Measurements from ENCODE around the gene ORAI1.
A peak's percentile ranks its signal among the peaks of the same experiment; 100 is the strongest.
"Not testable (repeated sequence)": the region's sequence is repeated elsewhere in the genome, so short reads cannot be mapped to it uniquely, and the experiment has no call there.

Gene ORAI1

GRCh38 chr12:121582583-121583333 is 43.6 kb upstream of the ORAI1 start:
- H3K27ac ChIP-seq (ENCODE audit: low read length), result peak overlapping the region; percentile 62
- peaks cover 38% of the 10 kb centered on the region for H3K4me1 ChIP-seq (ENCODE audit: control insufficient read depth, insufficient read depth, low read length)
- no peaks in the 10 kb centered on the region for H3K27me3 ChIP-seq (ENCODE audit: control insufficient read depth in 1 of 2, insufficient read depth in 2 of 2, low read length in 2 of 2)
- H3K9ac ChIP-seq (ENCODE audit: low read length in 2 of 2), result peak overlapping the region; percentile 5 to 66
- peak overlapping the region in 1 of 2 donors; percentile 75 for H3K4me3 ChIP-seq (ENCODE audit: low read length in 2 of 2)
- no peaks in the 10 kb centered on the region for H3K36me3 ChIP-seq (ENCODE audit: control insufficient read depth in 2 of 2, insufficient read depth in 2 of 2, low read length in 2 of 2)
- H3K9me3 ChIP-seq (ENCODE audit: control insufficient read depth in 2 of 2, low read length in 2 of 2), result no peaks in the 10 kb centered on the region

GRCh38 chr12:121583334-121583661 is 43.0 kb upstream of the ORAI1 start:
- Histone ChIP-seq H3K27ac (ENCODE audit: low read length) (peak overlapping the region; percentile 62), H3K4me1 (ENCODE audit: control insufficient read depth, insufficient read depth, low read length) (peaks cover 32% of the 10 kb centered on the region)
- H3K9me3 ChIP-seq (ENCODE audit: control insufficient read depth in 2 of 2, low read length in 2 of 2); H3K4me3 ChIP-seq (ENCODE audit: low read length in 2 of 2); H3K9ac ChIP-seq (ENCODE audit: low read length in 2 of 2); H3K36me3 ChIP-seq (ENCODE audit: control insufficient read depth in 2 of 2, insufficient read depth in 2 of 2, low read length in 2 of 2); H3K27me3 ChIP-seq (ENCODE audit: control insufficient read depth in 1 of 2, insufficient read depth in 2 of 2, low read length in 2 of 2): not testable (repeated sequence)

GRCh38 chr12:121584885-121585284 is 41.4 kb upstream of the ORAI1 start:
- not testable (repeated sequence) for H3K27ac ChIP-seq (ENCODE audit: low read length); H3K4me3 ChIP-seq (ENCODE audit: low read length in 2 of 2); H3K9me3 ChIP-seq (ENCODE audit: control insufficient read depth in 2 of 2, low read length in 2 of 2); H3K9ac ChIP-seq (ENCODE audit: low read length in 2 of 2); H3K36me3 ChIP-seq (ENCODE audit: control insufficient read depth in 2 of 2, insufficient read depth in 2 of 2, low read length in 2 of 2); H3K27me3 ChIP-seq (ENCODE audit: control insufficient read depth in 1 of 2, insufficient read depth in 2 of 2, low read length in 2 of 2)
- peaks cover 27% of the 10 kb centered on the region for H3K4me1 ChIP-seq (ENCODE audit: control insufficient read depth, insufficient read depth, low read length)

GRCh38 chr12:121590476-121591143 is 35.7 kb upstream of the ORAI1 start:
- Histone ChIP-seq H3K9ac (ENCODE audit: low read length in 2 of 2) (peak overlapping the region; percentile 64 to 90), H3K9me3 (ENCODE audit: control insufficient read depth in 2 of 2, low read length in 2 of 2) (no peaks in the 10 kb centered on the region), H3K27ac (ENCODE audit: low read length) (peak overlapping the region; percentile 88), H3K27me3 (ENCODE audit: control insufficient read depth in 1 of 2, insufficient read depth in 2 of 2, low read length in 2 of 2) (no peaks in the 10 kb centered on the region), H3K4me3 (ENCODE audit: low read length in 2 of 2) (peak overlapping the region; percentile 54 to 69), H3K36me3 (ENCODE audit: control insufficient read depth in 2 of 2, insufficient read depth in 2 of 2, low read length in 2 of 2) (no peaks in the 10 kb centered on the region), H3K4me1 (ENCODE audit: control insufficient read depth, insufficient read depth, low read length) (peaks cover 10% of the 10 kb centered on the region)

- peaks cover 10% of the 10 kb centered on the region for H3K4me1 ChIP-seq (ENCODE audit: control insufficient read depth, insufficient read depth, low read length)
- H3K27me3 ChIP-seq (ENCODE audit: control insufficient read depth in 1 of 2, insufficient read depth in 2 of 2, low read length in 2 of 2), result no peaks in the 10 kb centered on the region
- no peaks in the 10 kb centered on the region for H3K9me3 ChIP-seq (ENCODE audit: control insufficient read depth in 2 of 2, low read length in 2 of 2)
- no peak overlapping the region for H3K4me3 ChIP-seq (ENCODE audit: low read length in 2 of 2)
- H3K9ac ChIP-seq (ENCODE audit: low read length in 2 of 2), result no peak overlapping the region
- no peaks in the 10 kb centered on the region for H3K36me3 ChIP-seq (ENCODE audit: control insufficient read depth in 2 of 2, insufficient read depth in 2 of 2, low read length in 2 of 2)
- H3K27ac ChIP-seq (ENCODE audit: low read length), result no peak overlapping the region
Observed at GRCh38 chr12:121592320-121592719, 34.0 kb upstream of the ORAI1 start.

- no peaks in the 10 kb centered on the region for H3K36me3 ChIP-seq (ENCODE audit: control insufficient read depth in 2 of 2, insufficient read depth in 2 of 2, low read length in 2 of 2)
- no peaks in the 10 kb centered on the region for H3K27me3 ChIP-seq (ENCODE audit: control insufficient read depth in 1 of 2, insufficient read depth in 2 of 2, low read length in 2 of 2)
- no peak overlapping the region for H3K4me3 ChIP-seq (ENCODE audit: low read length in 2 of 2)
- H3K9ac ChIP-seq (ENCODE audit: low read length in 2 of 2), result no peak overlapping the region
- peaks cover 5% of the 10 kb centered on the region for H3K4me1 ChIP-seq (ENCODE audit: control insufficient read depth, insufficient read depth, low read length)
- no peaks in the 10 kb centered on the region for H3K9me3 ChIP-seq (ENCODE audit: control insufficient read depth in 2 of 2, low read length in 2 of 2)
- no peak overlapping the region for H3K27ac ChIP-seq (ENCODE audit: low read length)
Observed at GRCh38 chr12:121595520-121595919, 30.8 kb upstream of the ORAI1 start.

GRCh38 chr12:121596526-121596925 is 29.8 kb upstream of the ORAI1 start:
- Histone ChIP-seq H3K36me3 (ENCODE audit: control insufficient read depth in 2 of 2, insufficient read depth in 2 of 2, low read length in 2 of 2) (no peaks in the 10 kb centered on the region), H3K4me3 (ENCODE audit: low read length in 2 of 2) (no peak overlapping the region), H3K4me1 (ENCODE audit: control insufficient read depth, insufficient read depth, low read length) (no peaks in the 10 kb centered on the region), H3K27me3 (ENCODE audit: control insufficient read depth in 1 of 2, insufficient read depth in 2 of 2, low read length in 2 of 2) (no peaks in the 10 kb centered on the region), H3K9ac (ENCODE audit: low read length in 2 of 2) (no peak overlapping the region), H3K9me3 (ENCODE audit: control insufficient read depth in 2 of 2, low read length in 2 of 2) (no peaks in the 10 kb centered on the region), H3K27ac (ENCODE audit: low read length) (no peak overlapping the region)

GRCh38 chr12:121600702-121601336 is 25.5 kb upstream of the ORAI1 start:
- no peak overlapping the region for H3K4me3 ChIP-seq (ENCODE audit: low read length in 2 of 2)
- H3K27ac ChIP-seq (ENCODE audit: low read length), result no peak overlapping the region
- no peaks in the 10 kb centered on the region for H3K4me1 ChIP-seq (ENCODE audit: control insufficient read depth, insufficient read depth, low read length)
- H3K27me3 ChIP-seq (ENCODE audit: control insufficient read depth in 1 of 2, insufficient read depth in 2 of 2, low read length in 2 of 2), result no peaks in the 10 kb centered on the region
- no peaks in the 10 kb centered on the region for H3K9me3 ChIP-seq (ENCODE audit: control insufficient read depth in 2 of 2, low read length in 2 of 2)
- H3K9ac ChIP-seq (ENCODE audit: low read length in 2 of 2), result no peak overlapping the region
- H3K36me3 ChIP-seq (ENCODE audit: control insufficient read depth in 2 of 2, insufficient read depth in 2 of 2, low read length in 2 of 2), result no peaks in the 10 kb centered on the region

- no peak overlapping the region for H3K27ac ChIP-seq (ENCODE audit: low read length)
- H3K9ac ChIP-seq (ENCODE audit: low read length in 2 of 2), result no peak overlapping the region
- no peaks in the 10 kb centered on the region for H3K9me3 ChIP-seq (ENCODE audit: control insufficient read depth in 2 of 2, low read length in 2 of 2)
- H3K36me3 ChIP-seq (ENCODE audit: control insufficient read depth in 2 of 2, insufficient read depth in 2 of 2, low read length in 2 of 2), result no peaks in the 10 kb centered on the region
- H3K27me3 ChIP-seq (ENCODE audit: control insufficient read depth in 1 of 2, insufficient read depth in 2 of 2, low read length in 2 of 2), result no peaks in the 10 kb centered on the region
- H3K4me3 ChIP-seq (ENCODE audit: low read length in 2 of 2), result no peak overlapping the region
- H3K4me1 ChIP-seq (ENCODE audit: control insufficient read depth, insufficient read depth, low read length), result no peaks in the 10 kb centered on the region
Observed at GRCh38 chr12:121602766-121603165, 23.6 kb upstream of the ORAI1 start.

DNA sequence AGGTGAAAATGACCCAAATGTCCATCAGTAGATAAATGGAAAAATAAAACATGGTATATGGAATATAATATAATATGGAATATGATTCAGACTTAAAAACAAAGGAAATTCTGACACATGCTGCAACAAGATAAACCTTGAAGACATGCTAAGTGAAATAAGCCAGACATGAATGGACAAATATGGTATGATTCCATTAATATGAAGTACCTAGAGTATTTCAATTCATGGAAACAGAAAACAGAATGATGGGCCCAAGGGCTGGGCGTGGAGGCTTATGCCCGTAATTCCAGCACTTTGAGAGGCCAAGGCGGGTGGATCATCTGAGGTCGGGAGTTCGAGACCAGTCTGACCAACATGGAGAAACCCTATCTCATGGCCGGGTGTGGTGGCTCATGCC is 22.7 kb upstream of the ORAI1 start:
- H3K4me3 ChIP-seq (ENCODE audit: low read length in 2 of 2), result no peak overlapping the region

GRCh38 chr12:121608301-121608700 is 18.0 kb upstream of the ORAI1 start:
- H3K27me3 ChIP-seq (ENCODE audit: control insufficient read depth in 1 of 2, insufficient read depth in 2 of 2, low read length in 2 of 2), result no peaks in the 10 kb centered on the region
- H3K9me3 ChIP-seq (ENCODE audit: control insufficient read depth in 2 of 2, low read length in 2 of 2), result no peaks in the 10 kb centered on the region
- no peak overlapping the region for H3K4me3 ChIP-seq (ENCODE audit: low read length in 2 of 2)
- H3K9ac ChIP-seq (ENCODE audit: low read length in 2 of 2), result no peak overlapping the region
- peak overlapping the region; percentile 11 for H3K27ac ChIP-seq (ENCODE audit: low read length)
- H3K36me3 ChIP-seq (ENCODE audit: control insufficient read depth in 2 of 2, insufficient read depth in 2 of 2, low read length in 2 of 2), result no peaks in the 10 kb centered on the region
- H3K4me1 ChIP-seq (ENCODE audit: control insufficient read depth, insufficient read depth, low read length), result peaks cover 11% of the 10 kb centered on the region

More for the DNA sequence above, 22.7 kb upstream of the ORAI1 start:
- H3K9me3 ChIP-seq (ENCODE audit: control insufficient read depth in 2 of 2, low read length in 2 of 2), result no peaks in the 10 kb centered on the region
- no peaks in the 10 kb centered on the region for H3K4me1 ChIP-seq (ENCODE audit: control insufficient read depth, insufficient read depth, low read length)
- H3K27ac ChIP-seq (ENCODE audit: low read length), result no peak overlapping the region
- H3K9ac ChIP-seq (ENCODE audit: low read length in 2 of 2), result no peak overlapping the region
- no peaks in the 10 kb centered on the region for H3K36me3 ChIP-seq (ENCODE audit: control insufficient read depth in 2 of 2, insufficient read depth in 2 of 2, low read length in 2 of 2)
- H3K27me3 ChIP-seq (ENCODE audit: control insufficient read depth in 1 of 2, insufficient read depth in 2 of 2, low read length in 2 of 2), result no peaks in the 10 kb centered on the region
